Right atrium auricular region (tissue), 2 donors: ENCODE measurements around the gene HPCAL4. TPM values are rescaled to one million over a fixed set of nuclear protein-coding genes. Genes with fewer than 3 reads are reported as not detected.

Source experiments
- DNase-seq: peaks from one replicate; pipeline ENCODE4 v3.0.0-alpha.2; 2019; ENCODE audit warnings: low spot score
- H3K27ac ChIP-seq, 2 donors: fragments of 200-600 bp; sonication (generic); 1 replicate in 1 of 2; 2 replicates in 1 of 2; pipeline ENCODE4 v1.5.1; 2016 to 2019
- H3K27me3 ChIP-seq, 2 donors: fragments of 200-600 bp; sonication (generic); one replicate each; pipeline versions ENCODE4 v1.5.1 to v1.6.0; 2017 to 2019
- H3K36me3 ChIP-seq: fragments of 200-600 bp; sonication (generic); one replicate; pipeline ENCODE4 v1.5.1; 2016
- H3K4me1 ChIP-seq, 2 donors: fragments of 200-600 bp; sonication (generic); one replicate each; pipeline versions ENCODE4 v1.5.1 to v1.6.0; 2017 to 2019
- H3K4me3 ChIP-seq, 2 donors: fragments of 200-600 bp; sonication (generic); 1 replicate in 1 of 2; 2 replicates in 1 of 2; pipeline ENCODE4 v1.5.1; 2017 to 2019; ENCODE audit warnings: mild to moderate bottlenecking in 1 of 2, moderate library complexity in 1 of 2
- H3K9me3 ChIP-seq, 2 donors: fragments of 200-600 bp; sonication (generic); one replicate each; pipeline ENCODE4 v1.5.1; 2019
- total RNA-seq, 2 donors: library from RNA; depleted of rRNA; stranded (reverse); fragments of >200 nt; gene quantifications; one replicate each; pipeline ENCODE4 v1.1.0, GENCODE V29; 2016
- TF ChIP-seq, protein P1 (sequence below), 2 donors: fragments of 200-600 bp; sonication (generic); IDR thresholded peaks; one replicate each; pipeline ENCODE4 v1.5.1; 2019; ENCODE audit warnings: antibody characterized with exemption in 2 of 2

Gene HPCAL4
- total RNA-seq, 2 donors from 2014 or later, result 1.3 to 2.8 TPM

DNA sequence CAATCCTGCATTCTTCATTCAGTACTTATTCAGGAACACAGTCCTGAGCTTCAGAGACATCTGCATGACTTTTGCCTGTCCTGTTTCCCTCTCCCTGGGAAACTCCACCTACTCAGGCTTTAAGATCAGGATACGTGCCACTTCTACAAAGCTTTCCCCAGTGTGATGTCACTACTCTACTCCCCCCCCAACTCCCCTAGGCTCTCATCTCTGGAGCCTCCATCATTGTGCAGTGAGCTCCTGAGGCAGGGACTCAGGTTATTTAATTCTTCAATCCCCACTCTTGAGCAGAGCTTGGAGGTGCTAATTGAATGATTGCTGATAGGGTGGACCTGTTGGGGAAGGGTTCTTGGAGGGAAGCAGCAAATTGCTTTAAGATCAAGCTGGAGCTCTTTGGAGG, 20.5 kb downstream of the HPCAL4 start:
- peaks cover 0 to 46% of the 10 kb centered on the region in 2 donors for H3K4me1 ChIP-seq
- H3K36me3 ChIP-seq, result no peaks in the 10 kb centered on the region
- DNase-seq, result no peak
- H3K27me3 ChIP-seq, result no peaks in the 10 kb centered on the region
- no peaks in the 10 kb centered on the region for H3K9me3 ChIP-seq
- H3K27ac ChIP-seq, result peak overlapping the region in 1 of 2 donors; percentile 69
- peak overlapping the region in 1 of 2 donors; percentile 64 for H3K4me3 ChIP-seq
- TF ChIP-seq, protein P1, sequence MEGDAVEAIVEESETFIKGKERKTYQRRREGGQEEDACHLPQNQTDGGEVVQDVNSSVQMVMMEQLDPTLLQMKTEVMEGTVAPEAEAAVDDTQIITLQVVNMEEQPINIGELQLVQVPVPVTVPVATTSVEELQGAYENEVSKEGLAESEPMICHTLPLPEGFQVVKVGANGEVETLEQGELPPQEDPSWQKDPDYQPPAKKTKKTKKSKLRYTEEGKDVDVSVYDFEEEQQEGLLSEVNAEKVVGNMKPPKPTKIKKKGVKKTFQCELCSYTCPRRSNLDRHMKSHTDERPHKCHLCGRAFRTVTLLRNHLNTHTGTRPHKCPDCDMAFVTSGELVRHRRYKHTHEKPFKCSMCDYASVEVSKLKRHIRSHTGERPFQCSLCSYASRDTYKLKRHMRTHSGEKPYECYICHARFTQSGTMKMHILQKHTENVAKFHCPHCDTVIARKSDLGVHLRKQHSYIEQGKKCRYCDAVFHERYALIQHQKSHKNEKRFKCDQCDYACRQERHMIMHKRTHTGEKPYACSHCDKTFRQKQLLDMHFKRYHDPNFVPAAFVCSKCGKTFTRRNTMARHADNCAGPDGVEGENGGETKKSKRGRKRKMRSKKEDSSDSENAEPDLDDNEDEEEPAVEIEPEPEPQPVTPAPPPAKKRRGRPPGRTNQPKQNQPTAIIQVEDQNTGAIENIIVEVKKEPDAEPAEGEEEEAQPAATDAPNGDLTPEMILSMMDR (IDR thresholded peaks at IDR 0.05), result no peak

GRCh38 chr1:39668894-39669293, 22.3 kb downstream of the HPCAL4 start:
- Histone ChIP-seq H3K9me3 (no peaks in the 10 kb centered on the region), H3K4me3 (no peak overlapping the region), H3K27ac (no peak overlapping the region), H3K36me3 (no peaks in the 10 kb centered on the region), H3K4me1 (peaks cover 0 to 46% of the 10 kb centered on the region in 2 donors), H3K27me3 (no peaks in the 10 kb centered on the region)
- DNase-seq, result no peak
- TF ChIP-seq, protein P1 (IDR thresholded peaks at IDR 0.05), result no peak

GRCh38 chr1:39668111-39668510, 23.1 kb downstream of the HPCAL4 start:
- Histone ChIP-seq H3K27me3 (no peaks in the 10 kb centered on the region), H3K36me3 (no peaks in the 10 kb centered on the region), H3K27ac (peak overlapping the region in 1 of 2 donors; percentile 38), H3K9me3 (no peaks in the 10 kb centered on the region), H3K4me1 (peaks cover 0 to 46% of the 10 kb centered on the region in 2 donors), H3K4me3 (no peak overlapping the region)
- no peak for DNase-seq
- TF ChIP-seq, protein P1 (IDR thresholded peaks at IDR 0.05), result peak in 1 of 2 donors; percentile 9

DNA sequence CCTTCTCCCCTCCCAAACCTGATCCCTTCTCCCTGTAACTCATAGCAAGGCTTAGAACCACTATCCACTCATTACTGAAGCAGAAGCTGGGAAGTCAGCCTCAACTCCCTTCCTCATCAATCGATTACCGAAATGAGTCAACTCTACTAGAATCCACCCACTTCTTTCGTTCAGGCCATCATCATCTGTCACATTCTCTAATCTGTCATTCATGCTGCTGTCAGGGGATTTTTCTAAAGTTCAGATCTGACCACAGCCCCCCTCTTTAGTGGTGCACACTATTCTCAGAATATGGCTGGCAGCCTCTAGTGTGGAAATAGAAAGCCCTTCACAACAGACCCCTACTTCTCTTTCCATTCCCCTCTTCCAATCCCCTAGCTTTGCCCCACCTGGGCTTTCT, 24.5 kb downstream of the HPCAL4 start:
- Histone ChIP-seq H3K4me1 (peaks cover 0 to 38% of the 10 kb centered on the region in 2 donors), H3K9me3 (no peaks in the 10 kb centered on the region), H3K4me3 (no peak overlapping the region), H3K27ac (no peak overlapping the region), H3K36me3 (no peaks in the 10 kb centered on the region), H3K27me3 (no peaks in the 10 kb centered on the region)
- DNase-seq, result no peak
- TF ChIP-seq, protein P1 (IDR thresholded peaks at IDR 0.05), result no peak

- peaks cover 0 to 12% of the 10 kb centered on the region in 2 donors for H3K4me1 ChIP-seq
- TF ChIP-seq, protein P1 (IDR thresholded peaks at IDR 0.05), result no peak
- no peaks in the 10 kb centered on the region for H3K36me3 ChIP-seq
- no peaks in the 10 kb centered on the region for H3K27me3 ChIP-seq
- DNase-seq, result no peak
- no peak overlapping the region for H3K27ac ChIP-seq
- H3K9me3 ChIP-seq, result no peaks in the 10 kb centered on the region
- H3K4me3 ChIP-seq, result no peak overlapping the region
Observed at GRCh38 chr1:39663559-39663958, 27.7 kb downstream of the HPCAL4 start.

- H3K27me3 ChIP-seq, result no peaks in the 10 kb centered on the region
- H3K4me3 ChIP-seq, result no peak overlapping the region
- H3K27ac ChIP-seq, result no peak overlapping the region
- no peaks in the 10 kb centered on the region for H3K9me3 ChIP-seq
- TF ChIP-seq, protein P1 (IDR thresholded peaks at IDR 0.05), result no peak
- no peaks in the 10 kb centered on the region for H3K36me3 ChIP-seq
- peaks cover 0 to 8% of the 10 kb centered on the region in 2 donors for H3K4me1 ChIP-seq
- no peak for DNase-seq
Observed at GRCh38 chr1:39662861-39663260, 28.4 kb downstream of the HPCAL4 start.
